ENCODE measurements around the gene BTBD9.

The BTBD9 gene

GRCh38 chr6:38341496-38341895 lies 298.2 kb downstream of the BTBD9 start:
- DNase-seq (ENCODE audit: low spot score): no peak

GRCh38 chr6:38339914-38340313 lies 299.8 kb downstream of the BTBD9 start:
- DNase-seq (ENCODE audit: low spot score): no peak

DNA sequence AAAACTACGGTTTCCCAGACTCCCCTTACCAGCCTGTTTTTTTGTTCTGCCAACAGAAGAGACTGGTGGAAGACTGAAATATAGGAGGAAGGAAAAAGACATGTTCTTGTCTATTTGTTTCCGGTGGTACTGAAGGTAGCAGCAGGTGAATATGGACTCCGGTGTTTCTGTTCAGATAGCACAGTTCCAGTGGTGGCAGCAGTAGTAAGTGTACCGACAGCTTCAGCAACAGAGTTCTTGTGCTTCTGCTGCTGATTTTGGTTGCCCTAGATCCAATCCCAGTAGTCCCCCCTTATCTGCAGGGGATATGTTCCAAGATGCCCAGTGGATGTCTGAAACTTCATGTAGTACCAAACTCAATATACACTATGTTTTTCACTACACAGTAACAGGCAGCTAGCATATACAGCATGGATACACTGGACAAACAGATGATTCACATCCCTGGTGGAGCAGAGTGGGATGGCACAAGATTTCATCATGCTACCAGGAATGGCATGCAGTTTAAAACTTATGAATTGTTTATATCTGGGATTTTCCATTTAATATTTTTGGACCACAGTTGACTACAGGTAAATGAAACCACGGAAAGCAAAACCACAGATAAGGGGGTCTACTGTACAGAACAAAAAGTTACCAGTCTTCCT lies 301.8 kb downstream of the BTBD9 start:
- DNase-seq (ENCODE audit: low spot score): no peak

- DNase-seq (ENCODE audit: low spot score): no peak
Measured at GRCh38 chr6:38336922-38337321, 302.8 kb downstream of the BTBD9 start.

- DNase-seq (ENCODE audit: low spot score): no peak
Measured at GRCh38 chr6:38326837-38327236, 312.9 kb downstream of the BTBD9 start.

DNA sequence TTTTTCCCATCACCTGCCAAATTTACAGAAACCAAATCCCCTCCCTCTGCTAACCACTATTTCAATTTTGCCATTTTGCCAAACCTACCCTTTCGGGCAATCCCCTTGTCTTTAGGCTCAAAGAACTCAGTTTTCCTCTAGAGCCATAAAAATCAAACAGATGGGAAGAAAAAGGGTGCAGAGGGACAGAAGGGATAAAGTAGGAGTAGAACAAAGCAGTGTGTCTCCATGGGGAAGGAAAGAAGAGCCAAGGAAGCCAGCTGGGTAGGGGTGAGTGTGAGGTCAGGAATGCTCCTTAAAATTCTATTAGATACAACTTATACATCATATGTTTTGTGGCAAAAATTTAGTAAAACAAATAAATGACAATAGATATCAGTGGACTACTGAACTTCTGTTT lies 316.5 kb downstream of the BTBD9 start:
- no peak for DNase-seq (ENCODE audit: low spot score)

GRCh38 chr6:38322138-38322537 lies 317.6 kb downstream of the BTBD9 start:
- peak; percentile 53 for DNase-seq (ENCODE audit: low spot score)

DNA sequence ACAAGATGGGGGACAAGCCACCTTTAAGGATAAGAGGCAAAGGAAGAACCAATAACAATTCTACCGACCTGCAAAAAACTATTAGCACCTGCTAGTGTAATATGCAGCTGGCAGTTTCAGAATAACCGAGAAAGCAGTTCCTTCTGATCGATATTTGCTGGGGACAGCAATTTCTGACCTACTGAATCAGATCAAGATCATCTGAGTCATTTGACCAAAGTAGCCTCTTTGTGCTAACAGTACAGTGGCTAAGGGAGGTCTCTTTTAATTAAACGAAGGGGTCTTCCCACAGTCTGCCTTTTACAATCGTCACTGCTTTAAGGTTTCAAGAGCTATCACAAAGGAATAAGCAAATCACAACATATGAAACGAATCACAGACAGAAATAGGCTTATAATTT lies 318.9 kb downstream of the BTBD9 start:
- no peak for DNase-seq (ENCODE audit: low spot score)

DNA sequence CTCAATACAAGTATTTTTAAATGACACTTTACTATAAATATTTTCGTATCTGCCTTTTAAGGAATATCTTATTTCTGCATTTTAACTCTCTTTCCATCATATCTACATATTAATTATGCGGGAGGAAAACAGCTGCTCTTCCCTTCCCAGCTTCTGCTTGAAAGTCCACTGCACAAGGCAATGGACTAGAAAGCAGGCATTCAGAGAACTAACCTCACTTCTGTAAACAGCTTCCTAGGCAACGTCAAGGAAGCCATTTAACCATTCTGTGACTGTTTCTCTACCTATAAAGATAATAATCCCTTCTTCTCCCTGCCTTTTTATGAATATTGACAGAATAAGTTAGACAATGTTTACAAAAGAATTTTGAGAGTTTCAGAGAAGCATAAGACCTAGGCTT lies 319.4 kb downstream of the BTBD9 start:
- no peak for DNase-seq (ENCODE audit: low spot score)

DNA sequence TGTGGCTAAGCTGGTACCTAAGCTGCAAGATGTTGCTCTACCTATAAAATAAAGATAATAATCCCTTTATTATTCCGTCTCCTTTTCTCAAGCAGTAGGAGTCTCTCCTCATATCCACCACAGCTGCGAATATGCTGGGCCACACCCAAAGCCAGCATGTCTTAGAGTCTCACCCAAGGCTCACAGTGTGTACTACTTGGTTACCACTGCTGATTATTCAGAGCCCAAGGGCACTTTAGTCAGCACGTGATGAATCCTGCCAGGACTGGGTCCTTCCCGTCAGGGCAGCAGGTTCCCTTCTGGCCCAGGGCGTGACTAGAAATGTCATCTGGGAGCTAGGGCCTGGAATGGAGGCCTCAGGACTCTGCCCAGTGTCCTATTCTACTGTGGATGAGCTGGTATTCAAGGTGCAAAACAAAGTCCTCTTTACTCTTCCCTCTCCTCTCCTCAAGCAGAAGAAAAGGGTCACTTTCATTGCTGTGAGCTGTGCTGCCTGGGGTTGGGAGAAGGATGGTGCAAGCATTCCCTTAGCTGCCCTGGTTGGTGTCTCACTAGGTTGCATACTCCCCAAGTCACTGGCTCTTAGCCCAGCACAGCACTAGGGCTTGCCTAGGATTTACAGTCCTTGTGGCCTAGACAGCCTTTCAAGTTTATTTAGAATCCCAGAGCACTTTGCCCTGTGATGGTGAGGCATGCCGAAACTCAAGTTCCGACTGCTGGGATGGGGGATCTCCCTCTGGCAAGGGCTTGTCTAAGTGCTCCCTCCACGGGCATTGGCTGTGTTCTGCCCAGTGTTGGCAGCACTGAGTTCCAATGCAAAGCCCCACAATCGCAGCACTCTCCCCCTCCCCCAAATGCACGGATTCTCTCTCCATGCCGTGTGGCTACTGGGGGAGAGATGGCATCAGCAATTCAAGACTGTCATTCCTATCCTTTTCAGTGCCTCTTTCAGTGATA lies 320.2 kb downstream of the BTBD9 start:
- no peak for DNase-seq (ENCODE audit: low spot score)

- no peak for DNase-seq (ENCODE audit: low spot score)
Measured at GRCh38 chr6:38316099-38316868, 323.4 kb downstream of the BTBD9 start.

DNA sequence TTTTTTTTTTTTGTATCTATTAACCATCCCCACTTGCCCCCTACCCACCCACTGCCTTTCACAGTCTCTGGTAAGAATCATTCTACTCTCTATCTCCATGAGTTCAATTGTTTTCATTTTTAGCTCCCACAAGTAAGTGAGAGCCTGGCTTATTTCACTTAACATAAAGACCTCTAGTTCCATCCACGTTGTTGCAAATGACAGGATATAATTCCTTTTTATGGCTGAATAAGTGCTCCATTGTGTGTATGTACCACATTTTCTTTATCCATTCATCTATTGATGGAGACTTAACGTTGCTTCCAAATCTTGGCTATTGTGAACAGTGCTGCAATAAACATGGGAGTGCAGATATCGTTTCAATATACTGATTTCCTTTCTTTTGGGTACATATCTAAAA lies 328.5 kb downstream of the BTBD9 start:
- no peak for DNase-seq (ENCODE audit: low spot score)

DNA sequence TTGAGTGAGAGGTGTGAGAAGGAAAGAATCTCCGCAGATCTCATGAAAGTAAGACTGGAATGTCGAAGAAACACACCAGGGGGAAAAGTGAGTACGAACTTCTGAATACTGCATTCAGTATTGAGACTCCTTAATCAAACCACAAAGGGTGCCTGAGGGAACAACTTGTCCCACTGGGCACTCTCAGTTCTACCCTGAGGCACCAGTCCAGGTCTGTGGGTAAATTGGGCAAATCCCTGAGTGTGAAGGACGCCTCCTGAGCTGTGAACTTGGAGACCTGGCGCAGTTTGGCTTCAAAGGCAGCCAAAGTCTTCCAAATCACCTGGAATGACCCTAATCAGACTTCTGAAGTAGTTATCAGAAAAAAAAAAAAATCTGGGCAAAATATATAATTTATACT lies 329.7 kb downstream of the BTBD9 start:
- DNase-seq (ENCODE audit: low spot score): peak; percentile 49

GRCh38 chr6:38307740-38308139 lies 332.0 kb downstream of the BTBD9 start:
- no peak for DNase-seq (ENCODE audit: low spot score)

DNA sequence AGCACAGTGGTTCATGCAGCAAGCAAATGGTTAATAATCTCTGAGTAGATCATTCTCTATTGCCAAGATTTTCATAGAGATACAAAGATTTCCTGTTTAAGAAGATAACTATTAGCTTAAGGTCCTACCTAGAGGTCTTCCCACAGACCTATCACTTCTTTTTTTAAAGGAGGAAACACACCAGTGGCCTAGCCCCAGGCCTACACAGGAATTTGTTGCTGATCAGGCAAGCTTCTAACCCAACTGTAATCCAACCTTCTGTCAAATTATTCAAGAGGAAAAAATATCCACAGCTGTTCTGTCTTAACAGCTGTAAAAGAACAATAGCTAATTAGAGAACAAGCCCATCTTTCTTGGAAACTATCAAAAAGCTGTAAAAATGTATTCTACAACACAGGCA lies 332.8 kb downstream of the BTBD9 start:
- no peak for DNase-seq (ENCODE audit: low spot score)

- no peak for DNase-seq (ENCODE audit: low spot score)
Measured at GRCh38 chr6:38305995-38306681, 333.6 kb downstream of the BTBD9 start.

- no peak for DNase-seq (ENCODE audit: low spot score)
Measured at GRCh38 chr6:38302838-38303237, 336.9 kb downstream of the BTBD9 start.

DNA sequence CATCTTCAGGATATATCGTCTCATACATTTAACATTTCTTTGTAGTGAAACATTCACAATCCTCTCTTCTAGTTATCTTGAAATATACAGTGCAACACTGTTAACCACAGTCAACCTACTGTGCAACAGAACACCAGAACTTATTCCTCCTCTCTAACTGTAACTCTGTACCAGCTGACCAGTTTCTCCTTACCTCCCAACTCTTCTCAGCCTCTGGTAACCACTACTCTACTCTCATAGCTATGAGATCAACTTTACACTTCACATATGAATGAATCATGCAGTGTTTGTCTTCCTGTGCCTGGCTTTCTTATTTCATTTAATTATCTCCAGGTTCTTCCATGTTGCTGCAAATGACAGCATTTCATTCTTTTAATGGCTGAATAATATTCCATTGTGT lies 337.6 kb downstream of the BTBD9 start:
- no peak for DNase-seq (ENCODE audit: low spot score)

DNA sequence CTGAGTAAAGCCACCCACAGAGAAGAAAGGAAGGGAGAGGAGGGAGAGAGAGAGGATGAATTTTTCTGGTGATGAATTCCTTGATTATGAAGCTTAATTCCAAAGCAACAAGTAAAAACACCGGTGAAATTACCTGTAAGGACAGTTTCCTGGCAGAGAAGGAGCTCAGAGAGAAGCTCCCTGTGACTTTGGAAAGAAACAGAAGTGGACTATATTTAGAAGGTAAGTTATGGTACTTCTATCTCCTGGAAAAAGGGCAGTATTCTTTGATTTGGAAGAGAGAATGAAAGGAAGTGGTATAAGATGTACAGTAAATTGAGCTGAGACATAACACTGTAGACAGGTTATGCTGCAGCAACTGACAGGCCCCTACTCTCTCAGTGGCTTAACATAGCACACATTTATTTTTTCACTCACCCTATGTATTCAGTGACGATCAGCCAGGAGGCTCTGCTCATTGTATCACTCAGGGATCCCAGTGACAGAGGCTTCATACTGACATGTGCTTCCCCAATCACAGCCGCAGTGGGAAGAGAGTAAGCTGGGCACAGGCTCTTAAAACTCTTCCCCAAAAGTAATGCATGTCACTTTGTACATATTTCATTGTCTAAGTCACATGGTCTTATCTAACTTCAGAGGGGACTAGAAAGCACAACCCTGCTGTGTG lies 349.5 kb downstream of the BTBD9 start:
- no peak for DNase-seq (ENCODE audit: low spot score)

GRCh38 chr6:38287487-38287886 lies 352.2 kb downstream of the BTBD9 start:
- no peak for DNase-seq (ENCODE audit: low spot score)

DNA sequence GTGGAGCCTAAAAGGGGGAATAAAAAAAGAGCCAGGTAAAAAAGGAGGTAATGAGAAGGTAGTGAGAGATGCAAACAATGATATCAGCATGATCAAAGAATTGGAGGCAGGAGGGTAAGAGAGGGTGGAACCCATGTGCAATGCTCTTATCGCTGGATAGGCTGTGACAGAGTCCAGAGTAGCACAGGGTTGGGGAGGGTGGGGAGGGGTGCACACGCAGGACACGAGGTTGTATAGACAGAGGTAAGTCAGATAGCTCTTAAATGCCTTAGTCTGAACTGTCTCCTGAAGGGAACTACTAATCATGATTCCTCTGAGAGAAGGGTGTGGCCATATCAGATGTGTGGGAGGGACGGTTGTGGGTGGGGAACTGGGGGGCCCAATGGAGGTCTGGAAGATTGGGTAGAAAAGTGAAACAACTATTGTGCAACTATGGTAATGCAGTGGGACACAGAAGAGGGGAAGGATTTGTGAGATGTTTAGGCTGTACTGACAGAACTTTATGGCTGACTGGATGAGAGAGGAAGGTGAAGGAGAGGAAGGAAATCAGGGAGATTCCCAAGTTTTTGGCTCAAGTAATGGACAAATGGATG lies 354.8 kb downstream of the BTBD9 start:
- DNase-seq (ENCODE audit: low spot score): no peak

Data from putamen (tissue), 1 donor.